Measurements from ENCODE around the gene BICD2. TPM values are rescaled to one million over a fixed set of nuclear protein-coding genes. Genes with fewer than 3 reads are reported as not detected.

BICD2 gene
- total and polyA plus RNA-seq, 10 of the 15 experiments (the other 5 are each of a cell fraction or from before 2014, with no cell fraction given) = 5.3 to 25.5 (median 14.4) TPM

GRCh38 chr9:92716557-92716956 lies 48.1 kb downstream of the BICD2 start (continued):
- TF ChIP-seq IKZF1 (conservative IDR thresholded peaks at IDR 0.05) (no peak; the same call in 1 of the 2 replicates), STAT3 (IDR thresholded peaks at IDR 0.05; ENCODE audit: low read depth, low read length) (no peak), IRF4 (IDR thresholded peaks at IDR 0.05; ENCODE audit: low read depth, low read length) (no peak), IRF5 (IDR thresholded peaks at IDR 0.05; ENCODE audit: borderline replicate concordance) (no peak), RFX5 (IDR thresholded peaks at IDR 0.05; ENCODE audit: low read depth, low read length) (no peak), SUZ12 (IDR thresholded peaks at IDR 0.05; ENCODE audit: unreplicated experiment) (no peak), CBFB (IDR thresholded peaks at IDR 0.05; ENCODE audit: low read depth) (no peak), HDGF (IDR thresholded peaks at IDR 0.05) (no peak), RB1 (IDR thresholded peaks at IDR 0.05; ENCODE audit: borderline replicate concordance) (0 out of 2 replicates have a peak, but pooled peaks have one; percentile 47), PKNOX1 (IDR thresholded peaks at IDR 0.05) (no peak), RCOR1 (conservative IDR thresholded peaks at IDR 0.05; ENCODE audit: low read depth, low read length) (no peak), RUNX3 (IDR thresholded peaks at IDR 0.05; ENCODE audit: low read length) (0 out of 2 replicates have a peak, but pooled peaks have one; percentile 21), POLR2AphosphoS2 (IDR thresholded peaks at IDR 0.05; ENCODE audit: low read depth, low read length) (no peak), SIN3A (IDR thresholded peaks at IDR 0.05; ENCODE audit: low read depth, low read length) (no peak), SP1 (IDR thresholded peaks at IDR 0.05; ENCODE audit: low read depth, low read length) (no peak), CHD2 (IDR thresholded peaks at IDR 0.05; ENCODE audit: borderline replicate concordance, low read depth, low read length) (no peak), SREBF1 (IDR thresholded peaks at IDR 0.05; ENCODE audit: low read length) (no peak), CHD4 (IDR thresholded peaks at IDR 0.05) (no peak), BACH1 (IDR thresholded peaks at IDR 0.05; ENCODE audit: borderline replicate concordance) (no peak)
